Astrocyte (in vitro differentiated cells and primary cell): Measurements from ENCODE around the gene FAM184B. TPM values are rescaled to one million over a fixed set of nuclear protein-coding genes. Genes with fewer than 3 reads are reported as not detected.

ENCODE experiments used
- DNase-seq: peaks from one replicate; pipeline ENCODE4 v3.0.0-alpha.2; 2010; ENCODE audit warnings: low read depth
- FAIRE-seq: peaks from 2 replicates; lab custom pipeline; 2011; peaks lifted over from hg19 to GRCh38; lab: Jason Lieb, UNC
- H2AFZ ChIP-seq: 2 replicates; pipeline ENCODE4 v1.6.0; 2012; ENCODE audit warnings: low read depth, low read length, inconsistent platforms
- H3K27ac ChIP-seq: 2 replicates; pipeline ENCODE4 v1.5.1; 2011; ENCODE audit warnings: low read depth, low read length, inconsistent platforms
- H3K27me3 ChIP-seq: 2 replicates; pipeline ENCODE4 v1.6.0; 2011; ENCODE audit warnings: low read length, inconsistent platforms; ENCODE audit not compliant: insufficient read depth
- H3K36me3 ChIP-seq: 2 replicates; pipeline ENCODE4 v1.5.1; 2011; ENCODE audit warnings: low read length, inconsistent platforms; ENCODE audit not compliant: insufficient read depth
- H3K4me1 ChIP-seq: 2 replicates; pipeline ENCODE4 v1.5.1; 2011; ENCODE audit warnings: low read length, inconsistent platforms; ENCODE audit not compliant: insufficient read depth
- H3K4me2 ChIP-seq: 2 replicates; pipeline ENCODE4 v1.6.0; 2012; ENCODE audit warnings: low read length, inconsistent platforms
- H3K4me3 ChIP-seq: 2 replicates; pipeline ENCODE4 v1.5.1; 2011; ENCODE audit warnings: low read depth, mild to moderate bottlenecking, low read length, inconsistent platforms; ENCODE audit not compliant: insufficient read depth
- H3K79me2 ChIP-seq: 2 replicates; pipeline ENCODE4 v1.6.0; 2012; ENCODE audit warnings: mild to moderate bottlenecking, low read length, inconsistent platforms; ENCODE audit not compliant: insufficient read depth
- H3K9ac ChIP-seq: 2 replicates; pipeline ENCODE4 v1.6.0; 2012; ENCODE audit warnings: mild to moderate bottlenecking, low read length, inconsistent platforms
- H3K9me3 ChIP-seq: 2 replicates; pipeline ENCODE4 v1.5.1; 2012; ENCODE audit warnings: low read depth, mild to moderate bottlenecking, low read length, inconsistent platforms; ENCODE audit not compliant: insufficient read depth
- H4K20me1 ChIP-seq: 2 replicates; pipeline ENCODE4 v1.6.0; 2012; ENCODE audit warnings: low read length, inconsistent platforms; ENCODE audit not compliant: insufficient read depth
- H3K27ac Mint-ChIP-seq: one replicate; pipeline ENCODE4 v1.8.0; 2021; ENCODE audit warnings: mild to moderate bottlenecking, mixed read lengths; ENCODE audit not compliant: unreplicated experiment
- H3K27me3 Mint-ChIP-seq: one replicate; pipeline ENCODE4 v1.8.0; 2021; ENCODE audit warnings: low read depth, mixed read lengths; ENCODE audit not compliant: unreplicated experiment
- H3K36me3 Mint-ChIP-seq: one replicate; pipeline ENCODE4 v1.8.0; 2021; ENCODE audit warnings: low read depth, mixed read lengths; ENCODE audit not compliant: unreplicated experiment
- H3K4me1 Mint-ChIP-seq: one replicate; pipeline ENCODE4 v1.8.0; 2021; ENCODE audit warnings: low read depth, mixed read lengths; ENCODE audit not compliant: unreplicated experiment
- H3K4me3 Mint-ChIP-seq: one replicate; pipeline ENCODE4 v1.8.0; 2021; ENCODE audit warnings: mild to moderate bottlenecking, moderate library complexity, mixed read lengths; ENCODE audit not compliant: unreplicated experiment
- H3K9me3 Mint-ChIP-seq: one replicate; pipeline ENCODE4 v1.8.0; 2021; ENCODE audit warnings: mild to moderate bottlenecking, mixed read lengths; ENCODE audit not compliant: unreplicated experiment
- CTCF ChIP-seq: IDR thresholded peaks from 2 replicates; pipeline ENCODE4 v1.5.1; 2011; ENCODE audit warnings: low read depth, mild to moderate bottlenecking, inconsistent platforms, low read length, moderate library complexity; ENCODE audit not compliant: insufficient read depth
- EZH2 ChIP-seq: IDR thresholded peaks from 2 replicates; pipeline ENCODE4 v1.6.1; 2012; ENCODE audit warnings: mild to moderate bottlenecking, low read length, inconsistent platforms; ENCODE audit not compliant: insufficient read depth
- total RNA-seq: library from RNA; stranded (reverse); gene quantifications from 2 replicates; pipeline ENCODE4 v1.2.1, GENCODE V29; 2021

Gene FAM184B
- total RNA-seq, 1 donor from 2014 or later: 0.54 TPM

DNA sequence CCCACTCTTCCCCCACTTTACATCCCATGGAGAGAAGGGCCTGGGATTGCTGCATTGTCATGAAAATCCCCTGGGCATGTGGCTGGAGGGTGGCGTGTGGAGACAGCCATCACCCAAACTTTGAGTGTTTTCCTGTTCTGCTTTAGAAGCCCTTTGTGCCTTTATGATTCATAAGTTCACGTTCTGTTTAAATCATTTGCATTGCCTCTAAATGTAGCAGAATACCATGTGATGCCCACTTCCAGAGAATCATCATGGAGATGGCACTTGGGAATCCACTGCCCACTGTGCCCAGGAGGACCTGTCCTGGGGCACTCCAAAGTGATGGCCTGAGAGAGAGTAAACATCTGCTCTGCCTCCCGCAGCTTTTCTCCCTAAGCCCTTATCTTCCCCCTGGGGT lies 114.2 kb downstream of the FAM184B start:
- no peaks in the 10 kb centered on the region for H3K36me3 ChIP-seq
- Mint-ChIP-seq H3K36me3 (no peaks in the 10 kb centered on the region), H3K4me1 (no peaks in the 10 kb centered on the region), H3K4me3 (no peak overlapping the region), H3K27me3 (no peaks in the 10 kb centered on the region), H3K27ac (no peak overlapping the region), H3K9me3 (peaks cover 4% of the 10 kb centered on the region)
- no peaks in the 10 kb centered on the region for H3K9me3 ChIP-seq
- no peaks in the 10 kb centered on the region for H3K4me1 ChIP-seq
- H3K79me2 ChIP-seq: no peaks in the 10 kb centered on the region
- H3K4me2 ChIP-seq: no peak overlapping the region
- no peak overlapping the region for H3K4me3 ChIP-seq
- no peak overlapping the region for H3K9ac ChIP-seq
- no peak for TF ChIP-seq EZH2
- no peak for TF ChIP-seq CTCF
- H4K20me1 ChIP-seq: no peaks in the 10 kb centered on the region
- no peaks in the 10 kb centered on the region for H3K27me3 ChIP-seq
- DNase-seq: no peak
- H3K27ac ChIP-seq: no peak overlapping the region
- H2AFZ ChIP-seq: no peak overlapping the region
- FAIRE-seq: no peak

GRCh38 chr4:17665852-17666251 lies 115.6 kb downstream of the FAM184B start:
- H3K4me3 Mint-ChIP-seq: no peak overlapping the region
- Histone ChIP-seq H3K36me3 (no peaks in the 10 kb centered on the region), H3K4me1 (no peaks in the 10 kb centered on the region), H4K20me1 (no peaks in the 10 kb centered on the region), H3K4me2 (no peak overlapping the region), H3K79me2 (no peaks in the 10 kb centered on the region), H3K9ac (no peak overlapping the region), H3K27me3 (no peaks in the 10 kb centered on the region), H2AFZ (no peak overlapping the region), H3K4me3 (no peak overlapping the region), H3K27ac (no peak overlapping the region), H3K9me3 (no peaks in the 10 kb centered on the region)
- H3K27ac Mint-ChIP-seq: no peak overlapping the region
- no peaks in the 10 kb centered on the region for H3K4me1 Mint-ChIP-seq
- FAIRE-seq (no peak), DNase-seq (no peak)
- H3K9me3 Mint-ChIP-seq: no peaks in the 10 kb centered on the region
- no peak for TF ChIP-seq EZH2
- TF ChIP-seq CTCF: no peak
- no peaks in the 10 kb centered on the region for H3K36me3 Mint-ChIP-seq
- no peaks in the 10 kb centered on the region for H3K27me3 Mint-ChIP-seq

- H3K36me3 Mint-ChIP-seq: no peaks in the 10 kb centered on the region
- H2AFZ ChIP-seq: no peak overlapping the region
- H3K9me3 Mint-ChIP-seq: no peaks in the 10 kb centered on the region
- no peaks in the 10 kb centered on the region for H3K4me1 Mint-ChIP-seq
- peaks cover 3% of the 10 kb centered on the region for H3K27me3 Mint-ChIP-seq
- H3K27ac Mint-ChIP-seq: no peak overlapping the region
- H3K27ac ChIP-seq: no peak overlapping the region
- no peak overlapping the region for H3K4me3 Mint-ChIP-seq
- DNase-seq: no peak
- H3K4me2 ChIP-seq: no peak overlapping the region
- H3K36me3 ChIP-seq: no peaks in the 10 kb centered on the region
- H3K9ac ChIP-seq: no peak overlapping the region
- no peaks in the 10 kb centered on the region for H3K79me2 ChIP-seq
- no peaks in the 10 kb centered on the region for H3K9me3 ChIP-seq
- no peaks in the 10 kb centered on the region for H4K20me1 ChIP-seq
- H3K4me3 ChIP-seq: no peak overlapping the region
- H3K27me3 ChIP-seq: no peaks in the 10 kb centered on the region
- TF ChIP-seq CTCF: no peak
- H3K4me1 ChIP-seq: no peaks in the 10 kb centered on the region
- no peak for FAIRE-seq
Measured at GRCh38 chr4:17665346-17665745, 116.1 kb downstream of the FAM184B start.
